Stimulated activated CD8-positive, alpha-beta memory T cell treated with anti-CD3 and anti-CD28 coated beads, Interleukin-4, amount 100 ng/mL, for 24 hours (primary cell): ENCODE data around the gene LPP.

ENCODE experiments used
- DNase-seq: peaks from one replicate; pipeline ENCODE4 v3.0.0-alpha.2; 2020; ENCODE audit warnings: low read depth

Gene LPP

DNA sequence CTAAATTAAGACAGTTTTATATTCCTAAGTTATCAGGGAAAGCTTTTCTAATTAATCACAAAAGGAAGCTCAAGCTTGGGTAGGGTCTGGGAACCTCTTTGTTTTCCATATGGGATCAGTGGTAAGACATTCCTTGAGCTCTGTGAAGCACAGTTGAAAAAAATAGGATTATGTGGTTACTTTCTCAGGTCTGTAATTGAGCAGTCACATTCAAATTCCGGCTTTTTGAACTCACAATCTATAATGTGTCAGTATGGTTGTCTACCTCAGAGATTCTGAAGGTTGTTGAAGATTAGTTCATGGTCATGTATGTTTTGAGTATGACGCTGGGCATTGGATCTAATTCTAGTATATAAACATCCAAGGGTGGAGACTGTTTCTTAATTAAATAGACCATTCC lies 364.5 kb downstream of the LPP start:
- no peak for DNase-seq

DNA sequence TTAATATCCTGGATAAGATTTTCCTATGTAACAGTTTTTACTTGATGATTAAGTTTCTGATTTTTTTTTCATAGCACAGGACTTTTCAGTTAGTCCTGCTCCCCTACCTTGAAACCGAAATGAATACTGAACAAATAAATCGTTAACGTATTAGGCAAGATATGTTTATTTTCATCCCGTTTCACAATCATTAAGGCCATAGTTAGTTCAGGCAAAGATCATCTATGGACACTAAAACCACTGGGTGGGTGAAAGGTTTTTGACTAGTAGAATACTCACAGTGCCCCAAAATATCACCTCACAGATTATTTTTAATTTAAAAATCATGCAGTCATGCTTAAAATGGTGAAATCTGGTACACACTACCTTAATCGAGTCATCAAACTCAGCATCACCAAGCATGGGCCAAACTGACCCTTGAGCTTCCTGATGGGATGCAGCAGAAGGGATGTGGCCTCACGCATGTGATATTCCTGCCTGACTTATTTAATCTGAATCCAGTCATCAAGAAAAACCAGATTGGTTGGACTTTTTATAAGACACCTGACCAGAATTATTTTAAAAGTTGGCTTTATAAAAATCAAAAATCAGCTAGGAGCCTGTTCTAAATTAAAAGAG lies 365.0 kb downstream of the LPP start:
- no peak for DNase-seq

DNA sequence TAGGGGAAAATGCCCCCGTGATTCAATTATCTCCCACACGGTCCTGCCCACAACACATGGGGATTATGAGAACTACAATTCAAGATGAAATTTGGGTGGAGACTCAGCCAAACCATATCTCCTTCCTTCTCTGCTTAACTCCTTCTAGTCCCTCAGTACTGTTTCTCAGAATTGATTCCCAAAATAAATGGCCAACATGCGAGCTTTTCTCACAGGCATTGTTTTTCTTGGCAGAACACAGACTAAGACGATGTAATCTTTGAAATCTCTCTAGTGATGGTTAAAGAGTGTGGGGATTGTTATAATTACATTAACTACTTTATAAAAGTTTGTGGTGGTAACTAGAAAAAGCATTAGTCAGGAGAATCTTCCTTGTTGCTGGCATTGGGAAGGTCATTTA lies 366.5 kb downstream of the LPP start:
- no peak for DNase-seq

DNA sequence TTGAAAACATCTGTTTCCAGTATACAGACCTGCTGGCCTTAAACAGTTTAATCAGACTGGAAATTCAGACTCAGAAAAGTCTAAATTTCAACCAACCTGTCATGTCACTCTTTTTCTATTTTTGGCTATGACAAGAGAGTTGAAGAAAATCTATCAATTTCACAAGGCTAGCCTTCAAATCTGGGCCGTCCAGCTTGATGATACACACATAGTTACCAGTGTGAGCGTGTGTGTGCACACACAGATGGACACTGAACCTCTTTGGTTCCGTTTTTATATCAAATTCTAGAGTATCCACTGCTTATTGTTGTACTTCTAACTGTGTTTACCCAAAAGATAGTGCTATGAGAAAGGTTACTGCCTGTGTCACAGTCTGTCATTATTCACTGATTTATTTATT lies 368.2 kb downstream of the LPP start:
- DNase-seq = no peak

DNA sequence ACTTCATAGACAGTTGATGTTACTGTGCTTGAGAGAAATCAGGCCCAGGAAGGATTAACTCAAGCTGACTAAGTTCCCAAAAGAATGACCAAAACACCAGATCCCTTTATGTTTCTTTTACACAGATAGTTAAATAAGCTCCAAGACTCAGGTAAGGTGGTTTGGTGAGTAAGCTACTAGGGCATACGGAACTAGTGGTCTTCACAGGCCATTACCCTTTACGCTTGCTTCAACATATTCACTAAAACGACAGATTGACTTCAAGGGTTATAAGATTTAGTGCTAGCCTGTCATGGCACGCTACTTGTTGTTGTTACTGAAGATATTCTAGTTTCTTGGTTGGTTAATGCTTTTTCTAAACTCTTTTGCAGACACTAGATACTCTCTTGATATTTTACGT lies 369.3 kb downstream of the LPP start:
- no peak for DNase-seq

DNA sequence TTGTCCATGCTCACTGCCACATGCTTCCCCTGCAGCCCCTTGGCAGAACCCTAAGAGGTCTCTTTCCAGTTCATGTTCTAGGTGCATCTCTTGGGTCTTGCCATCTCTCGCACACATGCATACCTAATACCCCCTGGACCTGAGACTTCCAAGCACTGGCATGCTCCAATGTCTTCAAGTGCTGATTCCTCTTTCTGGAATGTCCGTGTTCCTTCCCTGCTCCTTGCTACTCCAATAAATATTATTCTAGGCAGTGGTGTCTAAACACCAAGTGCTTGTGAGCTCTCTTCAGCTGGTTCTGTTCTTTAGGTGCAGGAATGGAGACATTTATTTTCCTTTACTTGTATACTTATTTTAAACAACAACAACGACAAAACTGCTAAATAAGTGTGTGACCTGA lies 370.1 kb downstream of the LPP start:
- DNase-seq = no peak

DNA sequence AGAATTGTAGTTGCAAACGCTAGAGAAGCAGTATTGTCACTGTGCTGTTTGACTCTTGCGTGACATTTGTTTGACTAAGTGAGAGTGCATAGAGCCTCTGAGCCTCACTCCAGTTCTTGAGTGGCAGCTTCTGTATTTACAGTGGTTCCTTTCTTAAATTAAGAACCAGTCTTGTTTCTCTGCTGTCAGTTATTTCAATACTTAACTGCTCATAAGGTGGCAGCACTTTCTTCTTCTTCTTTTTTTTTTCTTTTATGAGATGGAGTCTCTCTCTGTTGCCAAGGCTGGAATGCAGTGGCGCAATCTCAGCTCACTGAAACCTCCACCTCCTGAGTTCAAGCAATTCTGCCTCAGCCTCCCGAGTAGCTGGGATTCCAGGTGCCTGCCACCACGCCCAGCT lies 372.1 kb downstream of the LPP start:
- no peak for DNase-seq

DNA sequence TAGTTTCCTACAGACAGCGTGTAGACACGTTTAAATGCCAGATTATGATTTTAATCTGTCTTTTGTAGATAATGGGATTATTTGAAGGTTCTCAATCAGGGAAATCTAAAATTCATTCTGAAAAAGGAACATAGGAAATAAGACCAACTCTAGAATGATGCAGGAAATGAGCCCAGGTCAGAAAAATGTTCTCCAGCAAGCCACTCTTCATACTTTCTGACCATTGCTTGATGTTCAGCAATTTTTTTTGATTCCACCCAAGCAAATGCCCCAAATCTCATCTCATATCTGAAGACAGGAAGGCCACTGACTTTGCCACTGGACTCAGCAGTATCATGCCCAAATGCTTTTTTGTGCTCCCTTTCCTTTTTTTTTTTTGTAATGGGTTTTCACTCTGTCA lies 373.4 kb downstream of the LPP start:
- no peak for DNase-seq

DNA sequence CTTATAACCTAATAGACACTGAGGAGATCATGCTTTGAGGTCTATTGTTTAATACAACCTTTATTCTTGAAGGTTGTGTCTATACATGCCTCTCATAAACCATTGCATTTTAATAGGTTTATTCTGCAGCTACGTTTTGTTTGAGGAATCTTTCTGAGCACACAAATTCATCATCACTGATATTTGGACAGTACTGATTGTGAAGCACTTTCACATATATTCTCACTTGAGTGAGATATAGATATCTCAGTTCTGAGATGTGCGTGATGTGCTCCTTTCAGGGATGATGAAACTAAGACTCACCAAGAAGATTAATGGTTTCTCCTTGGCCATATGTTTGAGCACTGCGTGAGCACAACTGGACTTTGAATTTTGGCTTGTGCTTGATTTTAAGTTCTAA lies 374.4 kb downstream of the LPP start:
- DNase-seq = no peak

DNA sequence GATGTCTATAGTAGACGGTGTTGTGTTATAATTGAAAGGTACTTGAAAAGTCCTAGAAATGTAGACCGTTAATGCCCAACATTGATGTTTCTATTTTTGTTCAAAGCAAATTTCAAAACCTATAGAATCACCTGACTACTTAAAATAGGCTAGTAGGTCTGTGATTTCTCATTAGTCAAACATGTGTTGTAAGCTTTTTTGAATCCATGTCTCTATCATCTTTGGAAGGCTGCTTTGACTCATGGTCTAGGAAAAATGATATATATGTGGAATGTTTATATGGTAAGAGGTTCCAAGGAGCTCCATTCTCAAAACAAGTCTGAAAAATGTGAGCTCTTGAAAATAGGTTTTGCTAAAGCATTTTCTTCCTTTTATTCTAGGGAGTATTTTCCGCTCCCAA lies 375.3 kb downstream of the LPP start:
- DNase-seq = no peak

DNA sequence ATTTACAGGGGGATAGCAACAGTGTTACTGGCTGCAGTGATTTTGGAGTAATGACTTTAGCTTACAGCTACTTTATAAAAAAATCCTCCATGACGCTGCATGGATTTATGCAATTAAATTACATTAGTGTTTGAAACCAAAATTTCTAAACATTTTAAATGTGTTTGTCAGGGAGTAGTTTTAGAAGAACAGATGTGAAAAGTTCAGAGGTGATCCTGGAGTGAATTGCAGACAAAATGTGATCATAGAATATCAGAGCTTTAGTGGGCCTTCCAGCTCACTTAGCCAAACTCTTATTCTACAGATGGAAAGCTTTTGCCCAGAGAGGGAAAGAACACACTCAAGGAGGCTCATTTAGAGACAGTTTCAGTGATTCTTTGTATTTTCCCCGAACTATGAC lies 376.3 kb downstream of the LPP start:
- no peak for DNase-seq

DNA sequence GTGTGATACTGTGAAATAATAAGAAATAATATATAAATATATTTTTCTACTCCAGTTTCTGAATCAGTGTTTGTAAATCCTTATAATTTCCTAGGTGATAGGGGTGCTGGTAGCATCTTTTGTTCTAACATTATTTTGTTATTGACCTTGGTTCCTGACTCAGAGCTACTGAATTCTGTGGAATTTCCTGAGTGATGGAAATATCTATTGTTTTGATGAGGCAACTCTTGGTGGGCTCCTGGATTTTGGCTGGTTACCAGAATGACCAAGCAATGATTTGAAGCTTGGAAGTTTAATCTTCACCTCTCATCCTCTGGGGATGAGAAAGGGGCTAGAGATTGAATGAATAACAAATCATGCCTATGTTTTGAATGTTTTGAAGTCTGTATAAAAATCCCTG lies 377.3 kb downstream of the LPP start:
- DNase-seq = no peak

DNA sequence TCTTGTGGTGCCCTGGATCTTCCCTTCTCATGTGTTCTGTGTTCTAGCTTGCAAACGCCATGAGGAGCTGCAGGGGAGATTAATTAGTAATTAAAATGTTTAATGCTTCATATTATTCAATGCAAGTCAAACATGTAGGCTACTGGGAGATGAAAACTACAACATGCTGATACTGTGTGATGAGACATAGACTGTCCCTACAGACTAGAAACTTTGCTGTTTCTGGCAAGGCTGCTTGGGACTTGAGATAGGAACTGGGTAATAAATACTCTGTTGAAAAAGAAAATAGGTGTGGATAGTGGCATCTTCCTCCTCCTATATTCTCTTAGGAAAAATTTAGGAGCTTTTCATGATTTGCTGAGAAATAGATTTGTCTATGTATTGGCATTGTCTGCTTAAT lies 379.2 kb downstream of the LPP start:
- no peak for DNase-seq

DNA sequence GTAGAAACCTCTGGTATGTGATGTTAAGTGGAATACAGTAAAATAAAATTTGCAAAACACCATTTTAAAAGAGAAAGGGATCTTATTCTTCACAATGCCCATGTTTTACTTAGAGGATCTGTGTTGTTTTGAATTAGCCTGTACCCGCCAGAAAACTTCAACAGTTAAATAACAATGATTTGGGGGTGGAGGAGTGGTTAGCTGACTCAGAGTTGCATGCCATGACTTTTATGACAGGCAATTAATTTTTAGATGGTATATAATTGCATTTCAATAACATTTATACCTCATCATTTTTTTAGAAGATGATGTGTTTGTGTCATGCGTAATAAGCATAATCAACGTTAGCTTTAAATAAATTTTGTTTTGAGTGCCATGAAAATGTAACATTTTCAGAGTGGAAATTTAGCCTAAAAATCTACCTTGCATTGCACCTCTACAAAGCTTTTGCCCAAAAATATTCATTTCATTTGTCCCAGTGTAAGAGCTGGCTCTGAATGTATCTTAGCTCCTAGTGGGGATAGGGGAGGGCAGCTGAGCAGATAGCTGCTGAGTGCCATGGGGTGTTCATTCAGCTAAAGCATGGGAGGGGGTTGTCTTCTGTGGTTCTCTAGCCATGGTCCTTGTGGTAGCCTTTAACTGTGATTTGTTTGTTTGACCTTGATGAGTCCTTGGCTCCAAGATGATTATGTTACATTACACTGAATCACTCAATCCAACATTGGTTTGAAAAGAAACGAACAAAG lies 379.8 kb downstream of the LPP start:
- DNase-seq = no peak

DNA sequence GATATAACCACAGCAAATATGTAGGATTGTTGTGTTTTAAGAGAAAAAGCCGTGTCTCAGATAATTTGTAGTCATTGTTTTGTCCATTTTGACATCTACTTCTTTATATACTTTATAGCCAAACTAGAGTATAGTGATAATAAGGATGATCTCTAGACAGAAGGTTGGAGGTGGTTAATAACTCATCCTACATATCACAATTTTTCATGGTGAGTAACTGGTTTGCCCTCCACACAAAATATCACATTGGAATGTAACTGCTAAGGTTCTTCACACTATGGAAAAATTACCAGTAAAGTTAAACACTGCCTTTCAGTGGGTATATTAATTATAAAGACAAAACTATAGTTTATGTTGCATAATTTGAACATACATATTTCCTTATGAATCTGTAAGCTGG lies 380.7 kb downstream of the LPP start:
- DNase-seq = no peak

DNA sequence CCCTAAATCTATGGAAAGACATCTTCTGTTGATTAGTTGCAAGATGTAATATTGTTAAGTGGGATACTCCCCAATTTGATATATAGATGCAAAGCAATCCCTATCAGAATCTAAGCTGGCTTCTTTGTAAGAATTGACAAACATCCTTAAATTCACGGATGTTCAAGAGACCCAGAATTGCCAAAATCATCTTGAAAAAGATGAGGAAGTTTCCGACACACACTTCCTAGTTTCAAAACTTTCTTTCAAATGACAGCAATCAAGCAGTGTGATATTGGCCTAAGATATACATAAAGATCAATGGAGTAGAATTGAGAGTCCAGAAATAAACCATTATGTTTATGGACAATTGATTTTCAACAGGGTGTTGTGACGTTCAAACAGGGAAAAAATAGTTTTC lies 383.6 kb downstream of the LPP start:
- DNase-seq = no peak

DNA sequence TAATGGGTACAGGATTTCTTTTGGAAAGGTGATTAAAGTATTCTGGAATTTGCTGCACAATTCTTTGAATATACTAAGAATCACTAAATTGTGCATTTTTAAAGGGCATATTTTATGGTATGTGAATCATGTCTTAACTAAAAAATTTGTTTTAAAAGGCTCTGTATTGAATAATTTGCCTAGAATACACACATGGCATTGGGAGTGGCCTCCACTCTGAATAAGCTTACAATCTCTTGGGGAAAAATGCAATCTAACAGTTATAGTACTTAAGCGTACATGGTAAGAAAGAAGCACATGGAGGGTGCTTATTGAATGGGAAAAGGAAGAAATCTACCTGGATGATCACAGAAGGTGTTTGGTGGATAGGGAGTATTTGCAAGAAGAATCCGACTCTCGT lies 385.1 kb downstream of the LPP start:
- no peak for DNase-seq

DNA sequence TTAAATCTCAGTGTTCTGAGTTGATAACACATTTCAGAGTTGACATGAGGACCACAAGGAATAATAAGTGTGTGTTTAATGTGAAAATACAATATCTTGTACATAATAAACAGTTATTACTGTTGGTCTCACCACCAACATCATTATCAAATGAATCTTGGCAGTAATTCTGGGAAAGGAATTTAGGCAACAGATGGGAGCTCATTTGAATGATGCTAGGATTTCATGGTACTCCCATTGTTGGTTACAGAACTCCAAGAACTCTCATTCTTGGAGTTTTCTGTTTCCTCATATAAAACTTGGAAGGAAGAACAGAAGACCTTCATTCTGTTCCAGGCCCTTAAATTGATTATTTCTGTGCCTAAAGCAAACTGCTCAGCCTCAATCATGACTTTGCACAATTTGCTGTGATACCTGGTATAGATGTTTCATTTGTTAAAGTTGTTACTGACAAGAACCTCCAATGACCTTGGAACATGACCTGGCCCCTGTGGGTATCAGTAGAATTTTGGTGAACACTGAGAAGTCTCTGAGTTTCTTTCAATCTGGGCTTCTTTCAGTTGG lies 385.8 kb downstream of the LPP start:
- no peak for DNase-seq

DNA sequence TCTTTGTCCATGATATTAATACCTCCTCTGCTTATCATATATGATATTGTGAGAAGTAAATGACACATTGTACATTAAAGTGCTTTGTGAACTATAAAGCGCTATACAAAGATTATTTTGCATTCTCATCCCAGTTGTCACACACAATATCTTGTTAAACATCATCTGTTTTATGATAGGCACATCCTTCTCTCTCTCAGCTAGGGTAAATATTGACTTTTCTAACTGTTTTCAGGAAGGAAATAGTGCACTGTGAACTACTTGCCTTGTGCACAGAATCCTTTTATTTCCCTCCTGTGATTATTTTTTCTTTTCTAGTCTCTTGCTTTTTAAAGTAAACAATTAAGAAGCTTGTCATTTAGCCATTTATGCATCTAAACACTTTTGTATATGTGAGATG lies 388.2 kb downstream of the LPP start:
- DNase-seq = no peak

DNA sequence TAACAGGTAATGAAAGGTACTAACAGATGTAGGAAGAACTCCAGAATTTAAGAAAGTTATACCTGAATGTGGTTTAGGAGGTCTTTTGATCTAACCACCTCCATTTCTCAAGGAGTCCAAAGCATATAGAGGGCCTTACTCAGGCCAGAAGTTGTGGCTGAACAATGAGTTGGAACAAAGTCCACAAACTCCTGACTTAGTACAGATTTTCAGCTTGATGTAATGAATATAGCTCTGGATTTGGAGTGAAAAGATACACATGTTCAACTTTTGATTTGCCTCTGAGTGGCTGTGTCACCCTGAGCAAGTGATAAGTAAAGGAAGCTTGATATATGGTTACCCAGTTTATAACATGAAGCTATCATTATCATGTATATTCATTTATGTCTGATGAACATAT lies 390.1 kb downstream of the LPP start:
- DNase-seq = no peak

DNA sequence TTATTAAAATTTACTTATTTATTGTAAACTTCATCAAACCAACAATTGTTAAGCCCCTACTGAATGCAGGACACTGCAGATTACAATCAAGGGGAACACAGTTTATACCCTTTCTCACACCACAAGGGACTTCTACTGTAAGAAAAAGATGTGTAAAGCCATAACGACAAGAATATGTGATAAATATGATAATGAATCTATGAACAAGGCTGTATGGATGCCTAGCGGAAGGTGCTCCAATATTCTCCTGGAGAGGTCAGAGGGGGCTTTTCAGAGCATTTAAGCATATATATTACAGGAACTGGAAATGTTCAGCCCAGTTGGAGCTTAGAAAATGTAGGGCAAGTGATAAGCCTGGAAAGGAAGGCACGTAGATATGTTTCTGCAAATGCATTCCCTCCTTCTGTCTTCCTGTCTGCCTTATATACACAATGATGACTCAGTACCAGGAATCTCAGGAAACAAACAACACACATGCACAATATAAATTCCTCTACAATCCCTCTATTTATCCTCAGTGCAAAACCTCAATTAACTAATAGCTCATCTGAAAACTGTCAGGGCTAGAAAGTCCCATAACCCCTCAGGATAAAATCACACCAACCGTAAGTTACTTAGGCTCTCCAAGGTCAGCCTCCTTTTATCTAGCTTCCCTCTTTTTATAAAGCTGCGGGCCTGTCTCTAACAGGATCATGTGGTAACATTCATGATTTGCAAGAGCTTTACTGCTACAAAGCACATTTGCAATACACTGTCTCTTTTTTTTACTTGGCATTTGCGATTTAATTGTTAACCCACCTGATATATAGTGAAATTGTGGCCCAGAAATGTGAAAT lies 393.1 kb downstream of the LPP start:
- no peak for DNase-seq

DNA sequence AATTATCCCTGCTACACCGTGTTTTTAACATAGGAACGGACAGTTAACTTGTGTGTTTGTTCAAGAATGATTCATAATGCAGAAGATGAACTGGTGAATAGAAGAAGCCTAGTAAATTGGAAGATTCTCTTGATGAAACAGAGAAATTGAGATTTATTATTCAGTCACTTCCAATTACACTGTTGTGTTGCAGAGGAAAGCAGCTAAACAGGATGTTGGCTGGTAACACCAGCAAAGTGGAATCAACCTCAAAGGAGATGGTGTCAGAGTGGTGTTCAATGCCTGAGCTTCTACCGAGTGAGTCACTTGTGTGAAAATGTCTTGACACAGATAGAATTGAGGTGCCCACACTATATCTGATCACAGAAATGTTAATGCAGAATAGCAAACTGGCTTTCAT lies 399.6 kb downstream of the LPP start:
- no peak for DNase-seq

DNA sequence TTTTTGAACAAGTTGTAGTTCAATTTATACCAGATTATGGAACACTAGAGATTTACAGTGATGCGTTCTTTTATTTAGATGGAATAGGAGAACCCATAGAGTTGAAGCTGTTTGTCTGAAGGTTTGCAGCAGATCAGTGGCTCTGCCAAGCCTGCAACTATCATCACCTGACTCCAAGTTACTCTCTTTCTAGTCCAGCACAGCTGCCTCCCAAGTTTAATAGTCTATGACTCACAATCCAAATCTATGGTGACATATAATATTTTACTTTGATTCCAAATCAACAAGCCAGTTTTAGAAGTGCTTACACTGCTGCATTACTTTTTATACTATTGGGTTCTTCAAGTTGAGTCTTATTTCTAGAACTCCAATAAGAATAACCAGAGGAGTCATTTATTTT lies 400.4 kb downstream of the LPP start:
- DNase-seq = no peak
